H1 (cell line): Measurements from ENCODE around the gene PDE8A. TPM values are rescaled to one million over a fixed set of nuclear protein-coding genes. Genes with fewer than 3 reads are reported as not detected.

Source experiments
- CBX8 ChIP-seq: fragments of 300-800, 300-1000 bp; sonication (generic); IDR thresholded peaks from 2 replicates; pipeline ENCODE4 v1.7.1; 2016; ENCODE audit warnings: low read depth, low read length, borderline replicate concordance
- CHD2 ChIP-seq: IDR thresholded peaks from 2 replicates; pipeline ENCODE4 v1.6.1; 2012; ENCODE audit warnings: low read length, improper control_type of control experiment
- POU5F1 ChIP-seq: IDR thresholded peaks from 2 replicates; pipeline ENCODE4 v1.6.1; 2011; ENCODE audit warnings: low read depth, mild to moderate bottlenecking, low read length, moderate library complexity
- RBBP5 ChIP-seq: IDR thresholded peaks from 2 replicates; pipeline ENCODE4 v1.7.1; 2012; ENCODE audit warnings: low read depth, mild to moderate bottlenecking, inconsistent platforms, low read length, moderate library complexity, borderline replicate concordance
- TAF7 ChIP-seq: optimal IDR thresholded peaks from 2 replicates; pipeline ENCODE3; 2011; ENCODE audit warnings: low read depth, mild to moderate bottlenecking, inconsistent platforms, low read length, moderate library complexity, borderline replicate concordance
- polyA plus RNA-seq, 7 experiments: library from polyadenylated mRNA; depleted of rRNA in 3 of 7; stranded (reverse) in 5 of 7; unstranded in 2 of 7; fragments of >200 nt in 5 of 7; fragments of 200-250 nt in 2 of 7; gene quantifications; 1 replicate in 5 of 7; 2 replicates in 1 of 7; 4 replicates in 1 of 7; pipeline versions ENCODE4 v1.2.1 to v1.2.3, GENCODE V29; 2011 to 2013; ENCODE audit warnings: missing spikeins in 2 of 7, mixed read lengths in 2 of 7
- total RNA-seq: library from RNA; stranded (reverse); fragmentation: NEBNext Ultra II Directional; extraction: Animal tissue kit (Norgen Biotek cat#: 25700); gene quantifications from 2 replicates; pipeline ENCODE4 v1.2.1, GENCODE V29; 2021
- TF ChIP-seq, protein P1 (sequence below): fragments of 300-600 bp; sonication (generic); IDR thresholded peaks from 2 replicates; pipeline ENCODE4 v1.7.1; 2012; ENCODE audit warnings: low read length, moderate library complexity, mild to moderate bottlenecking, inconsistent platforms; ENCODE audit not compliant: insufficient replicate concordance
- TF ChIP-seq, protein P2 (sequence below), 3 experiments: IDR thresholded peaks; 1 replicate in 2 of 3; 2 replicates in 1 of 3; pipeline versions ENCODE4 v1.5.1 to v1.6.1; 2011; ENCODE audit warnings: low read length in 3 of 3, mild to moderate bottlenecking in 3 of 3, inconsistent platforms in 2 of 3, low read depth in 1 of 3, moderate library complexity in 1 of 3; ENCODE audit not compliant: insufficient read depth in 1 of 3; ENCODE audit errors: control extremely low read depth in 1 of 3

The PDE8A gene
- total and polyA plus RNA-seq, 2 of the 8 experiments (the other 6 are each of a cell fraction or from before 2014, with no cell fraction given): 6.9 to 7.8 TPM

DNA sequence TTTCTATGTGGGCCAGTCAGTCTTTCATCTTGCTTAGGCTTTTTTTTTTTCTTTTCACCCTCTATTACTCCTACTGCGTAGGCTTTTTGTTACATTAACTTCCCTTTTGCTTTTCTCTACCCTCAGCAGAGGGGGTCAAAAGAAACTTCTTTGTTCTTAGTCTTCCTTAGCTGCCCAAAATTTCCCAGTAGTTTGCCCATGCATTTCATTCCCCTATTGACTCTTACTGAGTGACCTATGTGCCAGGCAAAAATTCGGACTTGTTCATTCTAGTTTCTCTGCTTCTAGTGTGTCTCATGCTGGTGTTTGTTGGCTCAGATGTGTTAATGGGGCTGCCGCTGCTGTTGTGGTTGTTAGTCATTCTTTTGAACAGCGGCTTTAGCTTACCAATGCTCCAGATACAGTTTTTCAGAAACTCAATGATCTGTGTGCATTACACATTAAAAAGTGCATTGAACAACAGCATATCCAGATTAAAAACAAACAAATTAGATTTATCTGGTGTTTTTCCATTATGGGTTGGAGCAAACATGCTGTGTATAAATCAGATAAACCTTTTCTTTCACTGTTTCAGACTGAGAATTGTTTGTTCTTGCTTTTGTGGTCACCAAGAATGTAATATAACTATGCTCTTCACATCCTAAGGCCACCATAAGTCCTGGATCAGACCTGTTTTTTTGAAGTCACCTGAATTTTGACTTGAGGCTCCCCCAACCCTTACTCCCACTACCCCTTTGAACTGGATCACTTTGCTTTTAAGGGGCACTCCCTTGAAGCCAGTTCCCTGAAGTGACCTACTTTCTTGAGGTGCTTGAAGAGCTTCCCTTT is 43.1 kb downstream of the PDE8A start (continued):
- TF ChIP-seq, protein P1, sequence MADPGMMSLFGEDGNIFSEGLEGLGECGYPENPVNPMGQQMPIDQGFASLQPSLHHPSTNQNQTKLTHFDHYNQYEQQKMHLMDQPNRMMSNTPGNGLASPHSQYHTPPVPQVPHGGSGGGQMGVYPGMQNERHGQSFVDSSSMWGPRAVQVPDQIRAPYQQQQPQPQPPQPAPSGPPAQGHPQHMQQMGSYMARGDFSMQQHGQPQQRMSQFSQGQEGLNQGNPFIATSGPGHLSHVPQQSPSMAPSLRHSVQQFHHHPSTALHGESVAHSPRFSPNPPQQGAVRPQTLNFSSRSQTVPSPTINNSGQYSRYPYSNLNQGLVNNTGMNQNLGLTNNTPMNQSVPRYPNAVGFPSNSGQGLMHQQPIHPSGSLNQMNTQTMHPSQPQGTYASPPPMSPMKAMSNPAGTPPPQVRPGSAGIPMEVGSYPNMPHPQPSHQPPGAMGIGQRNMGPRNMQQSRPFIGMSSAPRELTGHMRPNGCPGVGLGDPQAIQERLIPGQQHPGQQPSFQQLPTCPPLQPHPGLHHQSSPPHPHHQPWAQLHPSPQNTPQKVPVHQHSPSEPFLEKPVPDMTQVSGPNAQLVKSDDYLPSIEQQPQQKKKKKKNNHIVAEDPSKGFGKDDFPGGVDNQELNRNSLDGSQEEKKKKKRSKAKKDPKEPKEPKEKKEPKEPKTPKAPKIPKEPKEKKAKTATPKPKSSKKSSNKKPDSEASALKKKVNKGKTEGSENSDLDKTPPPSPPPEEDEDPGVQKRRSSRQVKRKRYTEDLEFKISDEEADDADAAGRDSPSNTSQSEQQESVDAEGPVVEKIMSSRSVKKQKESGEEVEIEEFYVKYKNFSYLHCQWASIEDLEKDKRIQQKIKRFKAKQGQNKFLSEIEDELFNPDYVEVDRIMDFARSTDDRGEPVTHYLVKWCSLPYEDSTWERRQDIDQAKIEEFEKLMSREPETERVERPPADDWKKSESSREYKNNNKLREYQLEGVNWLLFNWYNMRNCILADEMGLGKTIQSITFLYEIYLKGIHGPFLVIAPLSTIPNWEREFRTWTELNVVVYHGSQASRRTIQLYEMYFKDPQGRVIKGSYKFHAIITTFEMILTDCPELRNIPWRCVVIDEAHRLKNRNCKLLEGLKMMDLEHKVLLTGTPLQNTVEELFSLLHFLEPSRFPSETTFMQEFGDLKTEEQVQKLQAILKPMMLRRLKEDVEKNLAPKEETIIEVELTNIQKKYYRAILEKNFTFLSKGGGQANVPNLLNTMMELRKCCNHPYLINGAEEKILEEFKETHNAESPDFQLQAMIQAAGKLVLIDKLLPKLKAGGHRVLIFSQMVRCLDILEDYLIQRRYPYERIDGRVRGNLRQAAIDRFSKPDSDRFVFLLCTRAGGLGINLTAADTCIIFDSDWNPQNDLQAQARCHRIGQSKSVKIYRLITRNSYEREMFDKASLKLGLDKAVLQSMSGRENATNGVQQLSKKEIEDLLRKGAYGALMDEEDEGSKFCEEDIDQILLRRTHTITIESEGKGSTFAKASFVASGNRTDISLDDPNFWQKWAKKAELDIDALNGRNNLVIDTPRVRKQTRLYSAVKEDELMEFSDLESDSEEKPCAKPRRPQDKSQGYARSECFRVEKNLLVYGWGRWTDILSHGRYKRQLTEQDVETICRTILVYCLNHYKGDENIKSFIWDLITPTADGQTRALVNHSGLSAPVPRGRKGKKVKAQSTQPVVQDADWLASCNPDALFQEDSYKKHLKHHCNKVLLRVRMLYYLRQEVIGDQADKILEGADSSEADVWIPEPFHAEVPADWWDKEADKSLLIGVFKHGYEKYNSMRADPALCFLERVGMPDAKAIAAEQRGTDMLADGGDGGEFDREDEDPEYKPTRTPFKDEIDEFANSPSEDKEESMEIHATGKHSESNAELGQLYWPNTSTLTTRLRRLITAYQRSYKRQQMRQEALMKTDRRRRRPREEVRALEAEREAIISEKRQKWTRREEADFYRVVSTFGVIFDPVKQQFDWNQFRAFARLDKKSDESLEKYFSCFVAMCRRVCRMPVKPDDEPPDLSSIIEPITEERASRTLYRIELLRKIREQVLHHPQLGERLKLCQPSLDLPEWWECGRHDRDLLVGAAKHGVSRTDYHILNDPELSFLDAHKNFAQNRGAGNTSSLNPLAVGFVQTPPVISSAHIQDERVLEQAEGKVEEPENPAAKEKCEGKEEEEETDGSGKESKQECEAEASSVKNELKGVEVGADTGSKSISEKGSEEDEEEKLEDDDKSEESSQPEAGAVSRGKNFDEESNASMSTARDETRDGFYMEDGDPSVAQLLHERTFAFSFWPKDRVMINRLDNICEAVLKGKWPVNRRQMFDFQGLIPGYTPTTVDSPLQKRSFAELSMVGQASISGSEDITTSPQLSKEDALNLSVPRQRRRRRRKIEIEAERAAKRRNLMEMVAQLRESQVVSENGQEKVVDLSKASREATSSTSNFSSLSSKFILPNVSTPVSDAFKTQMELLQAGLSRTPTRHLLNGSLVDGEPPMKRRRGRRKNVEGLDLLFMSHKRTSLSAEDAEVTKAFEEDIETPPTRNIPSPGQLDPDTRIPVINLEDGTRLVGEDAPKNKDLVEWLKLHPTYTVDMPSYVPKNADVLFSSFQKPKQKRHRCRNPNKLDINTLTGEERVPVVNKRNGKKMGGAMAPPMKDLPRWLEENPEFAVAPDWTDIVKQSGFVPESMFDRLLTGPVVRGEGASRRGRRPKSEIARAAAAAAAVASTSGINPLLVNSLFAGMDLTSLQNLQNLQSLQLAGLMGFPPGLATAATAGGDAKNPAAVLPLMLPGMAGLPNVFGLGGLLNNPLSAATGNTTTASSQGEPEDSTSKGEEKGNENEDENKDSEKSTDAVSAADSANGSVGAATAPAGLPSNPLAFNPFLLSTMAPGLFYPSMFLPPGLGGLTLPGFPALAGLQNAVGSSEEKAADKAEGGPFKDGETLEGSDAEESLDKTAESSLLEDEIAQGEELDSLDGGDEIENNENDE: no peak
- TF ChIP-seq TAF7 (no peak), POU5F1 (no peak), RBBP5 (no peak), CBX8 (no peak), CHD2 (no peak)
- TF ChIP-seq, protein P2, sequence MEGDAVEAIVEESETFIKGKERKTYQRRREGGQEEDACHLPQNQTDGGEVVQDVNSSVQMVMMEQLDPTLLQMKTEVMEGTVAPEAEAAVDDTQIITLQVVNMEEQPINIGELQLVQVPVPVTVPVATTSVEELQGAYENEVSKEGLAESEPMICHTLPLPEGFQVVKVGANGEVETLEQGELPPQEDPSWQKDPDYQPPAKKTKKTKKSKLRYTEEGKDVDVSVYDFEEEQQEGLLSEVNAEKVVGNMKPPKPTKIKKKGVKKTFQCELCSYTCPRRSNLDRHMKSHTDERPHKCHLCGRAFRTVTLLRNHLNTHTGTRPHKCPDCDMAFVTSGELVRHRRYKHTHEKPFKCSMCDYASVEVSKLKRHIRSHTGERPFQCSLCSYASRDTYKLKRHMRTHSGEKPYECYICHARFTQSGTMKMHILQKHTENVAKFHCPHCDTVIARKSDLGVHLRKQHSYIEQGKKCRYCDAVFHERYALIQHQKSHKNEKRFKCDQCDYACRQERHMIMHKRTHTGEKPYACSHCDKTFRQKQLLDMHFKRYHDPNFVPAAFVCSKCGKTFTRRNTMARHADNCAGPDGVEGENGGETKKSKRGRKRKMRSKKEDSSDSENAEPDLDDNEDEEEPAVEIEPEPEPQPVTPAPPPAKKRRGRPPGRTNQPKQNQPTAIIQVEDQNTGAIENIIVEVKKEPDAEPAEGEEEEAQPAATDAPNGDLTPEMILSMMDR (IDR thresholded peaks at IDR 0.05; ENCODE audit: control extremely low read depth in 1 of 3, insufficient read depth in 1 of 3, low read depth in 1 of 3, low read length in 3 of 3): no peak
